GM20000 (cell line): ENCODE measurements around the gene LRP2.

Experiments
- DNase-seq: peaks from one replicate; pipeline ENCODE4 v3.0.0; 2012; ENCODE audit warnings: low spot score
- TF ChIP-seq, protein P1 (sequence below): IDR thresholded peaks from 2 replicates; pipeline ENCODE4 v1.5.1; 2012; ENCODE audit warnings: mild to moderate bottlenecking, control low read depth; ENCODE audit errors: extremely low read depth, missing control alignments

LRP2 gene

DNA sequence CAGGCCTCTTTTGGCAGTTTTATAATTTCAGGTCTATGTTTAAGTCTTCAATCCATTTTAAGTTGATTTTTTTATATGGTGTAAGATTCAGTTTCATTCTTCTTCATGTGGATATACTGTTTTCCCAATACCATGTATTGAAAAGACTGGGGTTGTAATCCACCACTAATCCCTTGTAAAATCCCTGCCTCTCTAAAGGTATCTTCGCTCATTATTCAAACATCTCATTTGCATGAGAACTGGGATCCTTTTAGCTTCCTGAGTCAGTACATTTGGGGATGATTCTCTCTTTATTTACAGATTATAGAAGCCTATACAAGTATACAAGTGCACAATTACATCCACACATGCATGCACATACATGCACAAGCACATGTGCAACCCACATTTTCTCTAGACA is 267.7 kb downstream of the LRP2 start:
- TF ChIP-seq, protein P1, sequence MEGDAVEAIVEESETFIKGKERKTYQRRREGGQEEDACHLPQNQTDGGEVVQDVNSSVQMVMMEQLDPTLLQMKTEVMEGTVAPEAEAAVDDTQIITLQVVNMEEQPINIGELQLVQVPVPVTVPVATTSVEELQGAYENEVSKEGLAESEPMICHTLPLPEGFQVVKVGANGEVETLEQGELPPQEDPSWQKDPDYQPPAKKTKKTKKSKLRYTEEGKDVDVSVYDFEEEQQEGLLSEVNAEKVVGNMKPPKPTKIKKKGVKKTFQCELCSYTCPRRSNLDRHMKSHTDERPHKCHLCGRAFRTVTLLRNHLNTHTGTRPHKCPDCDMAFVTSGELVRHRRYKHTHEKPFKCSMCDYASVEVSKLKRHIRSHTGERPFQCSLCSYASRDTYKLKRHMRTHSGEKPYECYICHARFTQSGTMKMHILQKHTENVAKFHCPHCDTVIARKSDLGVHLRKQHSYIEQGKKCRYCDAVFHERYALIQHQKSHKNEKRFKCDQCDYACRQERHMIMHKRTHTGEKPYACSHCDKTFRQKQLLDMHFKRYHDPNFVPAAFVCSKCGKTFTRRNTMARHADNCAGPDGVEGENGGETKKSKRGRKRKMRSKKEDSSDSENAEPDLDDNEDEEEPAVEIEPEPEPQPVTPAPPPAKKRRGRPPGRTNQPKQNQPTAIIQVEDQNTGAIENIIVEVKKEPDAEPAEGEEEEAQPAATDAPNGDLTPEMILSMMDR, result no peak
- DNase-seq, result no peak

- no peak for DNase-seq
- TF ChIP-seq, protein P1, result no peak
Measured at GRCh38 chr2:169093535-169093934, 268.8 kb downstream of the LRP2 start.

DNA sequence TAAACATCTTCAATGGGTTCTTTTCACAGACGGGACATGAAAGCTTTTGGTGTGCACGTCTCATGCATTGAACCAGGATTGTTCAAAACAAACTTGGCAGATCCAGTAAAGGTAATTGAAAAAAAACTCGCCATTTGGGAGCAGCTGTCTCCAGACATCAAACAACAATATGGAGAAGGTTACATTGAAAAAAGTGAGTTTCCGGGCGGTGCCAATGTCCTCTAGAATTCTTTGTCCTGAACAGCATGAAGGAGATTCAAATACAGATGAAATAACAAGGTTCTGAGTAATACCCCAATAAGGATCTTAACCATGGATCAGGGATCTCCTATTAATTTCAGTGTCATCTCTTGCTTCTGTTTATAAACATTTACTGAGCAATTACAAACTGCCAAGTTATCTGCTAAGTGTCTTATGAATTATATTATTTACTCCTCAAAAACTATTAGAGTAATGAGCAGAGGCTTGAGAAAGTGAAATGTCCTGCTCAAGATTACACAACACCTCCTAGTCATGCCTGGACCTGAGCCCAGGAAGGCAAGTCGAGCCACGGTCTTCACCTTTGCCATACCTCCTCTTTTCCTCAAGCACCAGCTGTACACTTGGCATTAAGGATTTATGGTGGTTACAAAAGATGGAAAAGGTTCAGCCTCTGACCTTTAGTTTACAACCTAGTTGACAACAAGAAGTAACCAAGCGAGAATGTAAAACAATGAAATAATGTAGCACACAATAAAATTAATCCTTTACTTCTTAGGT is 270.4 kb downstream of the LRP2 start:
- TF ChIP-seq, protein P1, result no peak

DNA sequence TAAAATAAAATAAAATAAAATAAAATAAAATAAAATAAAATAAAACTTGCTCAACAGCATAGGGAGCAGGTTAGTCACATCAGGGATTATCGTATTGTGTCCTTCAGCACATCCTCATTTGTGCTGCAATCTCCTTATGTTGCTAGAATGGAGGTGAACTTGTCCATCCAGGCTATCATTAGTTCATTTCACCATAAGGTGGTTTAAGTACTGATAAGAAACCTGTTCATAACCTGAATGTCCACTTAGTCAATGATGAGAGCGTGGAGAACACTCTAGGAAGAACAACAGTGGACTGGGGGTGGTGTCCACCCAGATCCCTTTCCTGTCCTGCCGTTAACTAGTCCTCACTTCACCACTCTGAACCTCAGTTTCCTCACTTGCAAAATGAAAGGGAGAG is 271.1 kb downstream of the LRP2 start:
- DNase-seq, result no peak
- TF ChIP-seq, protein P1, result no peak

More for the DNA sequence above, 270.4 kb downstream of the LRP2 start:
- no peak for DNase-seq

DNA sequence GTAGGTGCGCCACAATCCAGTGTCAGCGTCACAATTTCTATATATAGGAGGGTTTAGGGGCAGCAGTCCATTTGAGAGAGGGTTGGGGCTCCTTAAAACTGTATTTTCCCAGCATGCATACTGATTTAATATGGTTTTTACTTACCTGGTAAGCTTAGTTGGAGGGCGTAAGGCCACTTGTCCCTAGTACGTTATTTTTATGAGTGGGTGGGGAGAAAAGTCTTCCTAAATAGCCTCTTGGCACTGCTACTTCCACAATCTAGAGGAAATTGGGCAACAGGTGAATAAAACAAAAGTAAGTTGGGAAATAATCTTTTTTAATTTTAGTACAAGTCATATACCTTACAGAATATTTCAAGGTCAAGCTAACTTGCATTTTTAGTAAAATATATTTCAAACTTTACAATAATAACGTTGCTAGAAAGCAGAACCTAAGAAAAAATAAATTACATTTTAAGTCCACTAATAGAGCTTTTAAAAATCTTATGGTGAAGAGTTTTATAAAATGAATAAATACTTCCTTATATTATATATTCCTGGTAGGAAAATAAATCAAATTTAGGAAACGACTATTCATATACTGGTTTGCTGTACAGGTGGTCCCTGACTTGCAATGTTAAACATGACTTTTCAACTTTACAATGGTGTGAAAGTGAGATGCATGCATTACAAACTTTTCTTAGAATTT is 272.1 kb downstream of the LRP2 start:
- TF ChIP-seq, protein P1, result no peak

GRCh38 chr2:169089182-169089581 is 273.2 kb downstream of the LRP2 start:
- TF ChIP-seq, protein P1, result no peak
- DNase-seq, result no peak

More for the DNA sequence above, 272.1 kb downstream of the LRP2 start:
- DNase-seq, result no peak

DNA sequence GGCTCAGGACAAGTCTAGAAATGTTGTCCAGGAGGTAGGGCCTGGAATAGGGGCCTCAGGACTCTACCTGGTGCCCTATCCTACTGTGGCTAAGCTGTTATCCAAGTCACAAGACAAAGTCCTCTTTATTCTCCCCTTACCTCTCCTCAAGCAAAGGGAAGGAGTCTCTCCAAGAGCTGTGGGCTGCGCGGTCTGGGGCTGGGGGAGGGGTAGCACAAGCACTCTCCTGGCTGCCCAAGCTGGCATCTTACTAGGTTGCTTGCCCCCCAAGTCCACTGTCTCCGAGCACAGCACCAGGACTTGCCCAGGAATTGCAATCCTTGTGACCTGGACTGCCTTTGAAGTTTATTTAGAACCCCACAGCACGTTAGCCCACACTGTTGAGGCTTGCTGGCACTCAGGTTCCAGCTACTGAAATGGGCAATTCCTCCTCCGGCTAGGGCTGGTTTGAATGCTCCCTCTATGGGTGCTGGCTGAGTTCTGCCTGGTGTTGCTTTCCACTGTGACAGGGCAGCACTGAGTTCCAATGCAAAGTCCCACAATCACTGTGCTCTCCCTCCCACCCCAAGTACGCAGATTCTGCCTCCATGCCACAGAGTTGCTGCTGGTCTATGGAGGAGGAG is 274.5 kb downstream of the LRP2 start:
- no peak for DNase-seq

More for the DNA sequence above, 274.5 kb downstream of the LRP2 start:
- TF ChIP-seq, protein P1, result no peak
